ENCODE data around the gene PAWR. TPM values are rescaled to one million over a fixed set of nuclear protein-coding genes. Genes with fewer than 3 reads are reported as not detected.

The PAWR gene
- total RNA-seq, 1 experiment from 2014 or later = 204 TPM

- H3K79me2 ChIP-seq (ENCODE audit: low read depth) = peaks cover 99% of the 10 kb centered on the region
- H3K36me3 ChIP-seq (ENCODE audit: low read depth) = peaks cover 39% of the 10 kb centered on the region
- H2AFZ ChIP-seq = no peak overlapping the region
- H3K9me3 ChIP-seq (ENCODE audit: insufficient read depth, low read depth) = no peaks in the 10 kb centered on the region; the same call in 1 of the 2 replicates
- H3K9me2 ChIP-seq (ENCODE audit: insufficient read depth) = no peaks in the 10 kb centered on the region
- H3K4me2 ChIP-seq = no peak overlapping the region
- POLR2A ChIA-PET (ENCODE audit: unreplicated experiment) = interaction anchor here (0.7 kb wide), 1 partner anchor 1121 kb away, joined by 9 read pairs; no protein-coding TSS in a partner anchor
- TF ChIP-seq, protein P1, sequence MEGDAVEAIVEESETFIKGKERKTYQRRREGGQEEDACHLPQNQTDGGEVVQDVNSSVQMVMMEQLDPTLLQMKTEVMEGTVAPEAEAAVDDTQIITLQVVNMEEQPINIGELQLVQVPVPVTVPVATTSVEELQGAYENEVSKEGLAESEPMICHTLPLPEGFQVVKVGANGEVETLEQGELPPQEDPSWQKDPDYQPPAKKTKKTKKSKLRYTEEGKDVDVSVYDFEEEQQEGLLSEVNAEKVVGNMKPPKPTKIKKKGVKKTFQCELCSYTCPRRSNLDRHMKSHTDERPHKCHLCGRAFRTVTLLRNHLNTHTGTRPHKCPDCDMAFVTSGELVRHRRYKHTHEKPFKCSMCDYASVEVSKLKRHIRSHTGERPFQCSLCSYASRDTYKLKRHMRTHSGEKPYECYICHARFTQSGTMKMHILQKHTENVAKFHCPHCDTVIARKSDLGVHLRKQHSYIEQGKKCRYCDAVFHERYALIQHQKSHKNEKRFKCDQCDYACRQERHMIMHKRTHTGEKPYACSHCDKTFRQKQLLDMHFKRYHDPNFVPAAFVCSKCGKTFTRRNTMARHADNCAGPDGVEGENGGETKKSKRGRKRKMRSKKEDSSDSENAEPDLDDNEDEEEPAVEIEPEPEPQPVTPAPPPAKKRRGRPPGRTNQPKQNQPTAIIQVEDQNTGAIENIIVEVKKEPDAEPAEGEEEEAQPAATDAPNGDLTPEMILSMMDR (conservative IDR thresholded peaks at IDR 0.05) = no peak
- TF ChIP-seq EZH2 (IDR thresholded peaks at IDR 0.05; ENCODE audit: low read depth) = no peak
- intact Hi-C loops (cut with micrococcal nuclease; ENCODE audit: unreplicated experiment) = no loop called here
- H3F3A ChIP-seq (ENCODE audit: insufficient read depth, low read depth) = peaks cover 28% of the 10 kb centered on the region
- CTCF ChIA-PET = no interaction called here
- H3K27me3 ChIP-seq (ENCODE audit: insufficient read depth, low read depth) = no peaks in the 10 kb centered on the region
- no peak overlapping the region for H3K27ac ChIP-seq
- H4K20me1 ChIP-seq (ENCODE audit: insufficient read depth) = peaks cover 46% of the 10 kb centered on the region
- no TSS peak for BruUV-seq (replicated peaks)
- no peak for DNase-seq
- peaks cover 24% of the 10 kb centered on the region for H3K4me1 ChIP-seq (replicated peaks; ENCODE audit: insufficient read depth)
- H3K4me3 ChIP-seq = no peak overlapping the region
These were observed 13.1 kb downstream of the PAWR start for GRCh38 chr12:79677672-79678071.

- intact Hi-C loops (cut with micrococcal nuclease; ENCODE audit: unreplicated experiment) = no loop called here
- Histone ChIP-seq H3K4me2 (no peak overlapping the region), H3K36me3 (ENCODE audit: low read depth) (peaks cover 39% of the 10 kb centered on the region), H3K9me3 (ENCODE audit: insufficient read depth, low read depth) (no peaks in the 10 kb centered on the region; the same call in 1 of the 2 replicates), H3K27ac (no peak overlapping the region), H3K27me3 (ENCODE audit: insufficient read depth, low read depth) (no peaks in the 10 kb centered on the region), H3K4me3 (no peak overlapping the region), H3K4me1 (replicated peaks; ENCODE audit: insufficient read depth) (peaks cover 13% of the 10 kb centered on the region), H3K9me2 (ENCODE audit: insufficient read depth) (no peaks in the 10 kb centered on the region), H3K79me2 (ENCODE audit: low read depth) (peaks cover 99% of the 10 kb centered on the region), H3F3A (ENCODE audit: insufficient read depth, low read depth) (peaks cover 20% of the 10 kb centered on the region), H2AFZ (no peak overlapping the region), H4K20me1 (ENCODE audit: insufficient read depth) (peaks cover 57% of the 10 kb centered on the region)
- TSS peak; percentile 3 for BruUV-seq (replicated peaks)
- TF ChIP-seq, protein P1 (conservative IDR thresholded peaks at IDR 0.05) = no peak
- no peak for TF ChIP-seq EZH2 (IDR thresholded peaks at IDR 0.05; ENCODE audit: low read depth)
- DNase-seq = no peak
- POLR2A ChIA-PET (ENCODE audit: unreplicated experiment) = no interaction called here
- CTCF ChIA-PET = no interaction called here
These were observed 14.2 kb downstream of the PAWR start for GRCh38 chr12:79676579-79676978.

GRCh38 chr12:79674629-79675028 lies 16.1 kb downstream of the PAWR start:
- H3K4me2 ChIP-seq = no peak overlapping the region
- TF ChIP-seq, protein P1 (conservative IDR thresholded peaks at IDR 0.05) = no peak
- TF ChIP-seq EZH2 (IDR thresholded peaks at IDR 0.05; ENCODE audit: low read depth) = no peak
- peak in 1 of 2 experiments; percentile 61 for DNase-seq
- H3K4me3 ChIP-seq = no peak overlapping the region
- no peaks in the 10 kb centered on the region; the same call in 1 of the 2 replicates for H3K9me3 ChIP-seq (ENCODE audit: insufficient read depth, low read depth)
- no peaks in the 10 kb centered on the region for H3K27me3 ChIP-seq (ENCODE audit: insufficient read depth, low read depth)
- no peaks in the 10 kb centered on the region for H3K9me2 ChIP-seq (ENCODE audit: insufficient read depth)
- BruUV-seq (replicated peaks) = no TSS peak
- ChIA-PET POLR2A (ENCODE audit: unreplicated experiment) (no interaction called here), CTCF (no interaction called here)
- no peak overlapping the region for H2AFZ ChIP-seq
- peaks cover 19% of the 10 kb centered on the region for H3F3A ChIP-seq (ENCODE audit: insufficient read depth, low read depth)
- intact Hi-C loops (cut with micrococcal nuclease; ENCODE audit: unreplicated experiment) = no loop called here
- H3K79me2 ChIP-seq (ENCODE audit: low read depth) = peaks cover 100% of the 10 kb centered on the region
- H3K36me3 ChIP-seq (ENCODE audit: low read depth) = peaks cover 30% of the 10 kb centered on the region
- no peak overlapping the region for H3K27ac ChIP-seq
- peaks cover 8% of the 10 kb centered on the region; the same call in 1 of the 2 replicates for H3K4me1 ChIP-seq (replicated peaks; ENCODE audit: insufficient read depth)
- H4K20me1 ChIP-seq (ENCODE audit: insufficient read depth) = peaks cover 63% of the 10 kb centered on the region
